Myometrial cell (primary cell): ENCODE results near the gene STUB1. TPM values are rescaled to one million over a fixed set of nuclear protein-coding genes. Genes with fewer than 3 reads are reported as not detected.

Source experiments
- total RNA-seq: library from RNA; depleted of rRNA; stranded (reverse); fragments of >200 nt; gene quantifications from 2 replicates; pipeline ENCODE4 v1.2.3, GENCODE V29; 2015

The STUB1 gene
- total RNA-seq, 1 donor from 2014 or later = 263 TPM

Other genes starting within 250 kb of the STUB1 start
- 34.9 and 35.8 TPM in 2 replicates for gene CAPN15, start 152.7 kb upstream of the STUB1 start, total RNA-seq
- not detected in 2 replicates for gene PRR35, start 120.0 kb upstream of the STUB1 start, total RNA-seq
- gene NHLRC4, start 113.4 kb upstream of the STUB1 start, total RNA-seq = 2.8 and 3.2 TPM in 2 replicates
- gene PIGQ, start 110.4 kb upstream of the STUB1 start, total RNA-seq = 37.4 and 48.4 TPM in 2 replicates
- 19.0 TPM in 2 replicates for gene RAB40C, start 90.3 kb upstream of the STUB1 start, total RNA-seq
- 0.86 TPM in 1 of 2 replicates, not detected in the other for gene WFIKKN1, start 49.4 kb upstream of the STUB1 start, total RNA-seq
- 103 and 185 TPM in 2 replicates for gene METTL26, start 44.1 kb upstream of the STUB1 start, total RNA-seq
- gene MCRIP2, start 38.6 kb upstream of the STUB1 start, total RNA-seq = 25.0 and 28.8 TPM in 2 replicates
- gene WDR90, start 31.0 kb upstream of the STUB1 start, total RNA-seq = 17.6 and 19.3 TPM in 2 replicates
- 47.0 and 48.7 TPM in 2 replicates for gene RHOT2, start 12.3 kb upstream of the STUB1 start, total RNA-seq
- 0.58 and 2.7 TPM in 2 replicates for gene RHBDL1, start 4.7 kb upstream of the STUB1 start, total RNA-seq
- 71.1 and 94.3 TPM in 2 replicates for gene JMJD8, start 3.9 kb downstream of the STUB1 start, total RNA-seq
- 9.5 and 12.8 TPM in 2 replicates for gene WDR24, start 10.0 kb downstream of the STUB1 start, total RNA-seq
- 0.53 and 1.2 TPM in 2 replicates for gene FBXL16, start 25.4 kb downstream of the STUB1 start, total RNA-seq
- 83.3 and 122 TPM in 2 replicates for gene METRN, start 34.7 kb downstream of the STUB1 start, total RNA-seq
- gene ANTKMT, start 40.7 kb downstream of the STUB1 start, total RNA-seq = 32.1 and 40.9 TPM in 2 replicates
- 0.29 and 0.71 TPM in 2 replicates for gene CCDC78, start 46.0 kb downstream of the STUB1 start, total RNA-seq
- 13.5 and 15.2 TPM in 2 replicates for gene HAGHL, start 46.7 kb downstream of the STUB1 start, total RNA-seq
- gene CIAO3, start 60.6 kb downstream of the STUB1 start, total RNA-seq = 31.7 and 32.4 TPM in 2 replicates
- gene MSLN, start 80.3 kb downstream of the STUB1 start, total RNA-seq = 0.53 and 0.86 TPM in 2 replicates
- gene RPUSD1, start 108.0 kb downstream of the STUB1 start, total RNA-seq = 25.7 and 38.1 TPM in 2 replicates
- gene CHTF18, start 108.2 kb downstream of the STUB1 start, total RNA-seq = 14.4 and 17.4 TPM in 2 replicates
- gene GNG13, start 120.3 kb downstream of the STUB1 start, total RNA-seq = not detected in 2 replicates